ENCODE results near the gene PGLYRP2. TPM values are rescaled to one million over a fixed set of nuclear protein-coding genes. Genes with fewer than 3 reads are reported as not detected.

PGLYRP2 gene
- total and polyA plus RNA-seq, 9 of the 15 experiments (the other 6 are each of a cell fraction or from before 2014, with no cell fraction given), result not detected

DNA sequence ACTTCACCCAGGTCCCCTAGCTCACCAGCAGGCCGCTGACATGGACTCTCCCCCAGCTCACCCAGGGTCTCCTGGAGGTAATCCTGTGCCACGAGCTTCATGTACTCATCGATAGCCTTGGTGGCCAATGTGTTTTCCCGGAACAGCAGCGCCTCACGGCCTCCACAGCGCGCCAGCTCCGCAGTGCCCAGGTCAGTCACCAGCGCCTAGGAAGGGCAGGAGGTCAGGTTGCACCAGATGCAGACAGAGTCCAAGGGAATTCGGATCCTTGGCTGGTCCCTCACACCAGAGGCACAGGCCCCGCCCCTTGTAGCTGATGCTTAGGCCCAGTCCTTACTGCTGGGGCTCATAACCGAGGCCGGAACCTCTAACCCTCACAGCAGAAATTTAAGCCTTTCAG, 22.9 kb downstream of the PGLYRP2 start:
- FAIRE-seq, result no peak
- Histone ChIP-seq H3K9me3 (replicated peaks; ENCODE audit: control insufficient read depth, insufficient read depth, low read depth, low read length) (no peaks in the 10 kb centered on the region), H3K79me2 (ENCODE audit: control insufficient read depth, insufficient read depth, low read length) (no peaks in the 10 kb centered on the region), H3K4me3 (no peak overlapping the region), H4K20me1 (replicated peaks; ENCODE audit: control insufficient read depth, insufficient read depth, low read length) (0 out of 2 replicates have a peak, but pooled peaks cover 2% of the 10 kb centered on the region), H3K4me2 (ENCODE audit: insufficient read depth, low read length) (no peak overlapping the region), H3K27me3 (ENCODE audit: control insufficient read depth in 2 of 2, insufficient read depth in 2 of 2, low read length in 2 of 2) (peaks cover 0 to 8% of the 10 kb centered on the region in 2 experiments; a peak in 2 of 5 replicates), H3K4me1 (replicated peaks in 1 of 2; ENCODE audit: control insufficient read depth in 2 of 2, insufficient read depth in 2 of 2, low read length in 2 of 2) (peaks cover 11 to 41% of the 10 kb centered on the region in 2 experiments; a peak in 4 of 5 replicates), H3K36me3 (ENCODE audit: control insufficient read depth, insufficient read depth, low read length) (no peaks in the 10 kb centered on the region), H2AFZ (ENCODE audit: low read depth, low read length) (no peak overlapping the region), H3K9me1 (ENCODE audit: control insufficient read depth, insufficient read depth, low read length) (no peaks in the 10 kb centered on the region), H3K27ac (ENCODE audit: extremely low read depth, low read depth, low read length) (no peak overlapping the region), H3K9ac (ENCODE audit: insufficient read depth in 1 of 2, low read depth in 2 of 2, low read length in 2 of 2) (peak overlapping the region in 1 of 2 experiments; percentile 64; a peak in 1 of 4 replicates)
- ATAC-seq, result no peak
- POLR2A ChIA-PET, result interaction anchor here (0.6 to 1.1 kb wide), 3 partner anchors 20 to 34 kb away, joined by 3 to 5 read pairs (median 3); no protein-coding TSS in a partner anchor
- in situ Hi-C loops (cut with MboI) (no loop called here), intact Hi-C loops (cut with micrococcal nuclease) (no loop called here)
- CTCF ChIA-PET (ENCODE audit: low intra/inter-chr PET ratio), result no interaction called here
- TF ChIP-seq ESRRA (IDR thresholded peaks at IDR 0.05; ENCODE audit: borderline replicate concordance, low read depth) (no peak), TSHZ1 (CRISPR knock-in tag; IDR thresholded peaks at IDR 0.05) (no peak), ZNF76 (CRISPR knock-in tag; IDR thresholded peaks at IDR 0.05; ENCODE audit: borderline replicate concordance) (no peak), POLR2AphosphoS2 (IDR thresholded peaks at IDR 0.05; ENCODE audit: low read length) (no peak), ZNF121 (CRISPR knock-in tag; conservative IDR thresholded peaks at IDR 0.05) (no peak), ATF7 (IDR thresholded peaks at IDR 0.05) (no peak), GATAD2A (IDR thresholded peaks at IDR 0.05) (no peak), BRD9 (IDR thresholded peaks at IDR 0.05; ENCODE audit: low read depth, partially characterized antibody) (no peak), RCOR1 (IDR thresholded peaks at IDR 0.05; ENCODE audit: borderline replicate concordance in 1 of 2, low read depth in 2 of 2, low read length in 2 of 2) (no peak), SOX6 (IDR thresholded peaks at IDR 0.05) (no peak), PHF8 (IDR thresholded peaks at IDR 0.05; ENCODE audit: borderline replicate concordance, low read length) (no peak)
- TF ChIP-seq, protein P1, sequence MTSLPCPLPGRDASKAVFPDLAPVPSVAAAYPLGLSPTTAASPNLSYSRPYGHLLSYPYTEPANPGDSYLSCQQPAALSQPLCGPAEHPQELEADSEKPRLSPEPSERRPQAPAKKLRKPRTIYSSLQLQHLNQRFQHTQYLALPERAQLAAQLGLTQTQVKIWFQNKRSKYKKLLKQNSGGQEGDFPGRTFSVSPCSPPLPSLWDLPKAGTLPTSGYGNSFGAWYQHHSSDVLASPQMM (CRISPR knock-in tag; IDR thresholded peaks at IDR 0.05), result no peak
- BruUV-seq (replicated peaks), result no TSS peak
- DNase-seq (ENCODE audit: extremely low read depth in 1 of 4, low spot score in 3 of 4), result no peak
- 56% methylated on average over 13 of the region's 14 CpGs for WGBS (ENCODE audit: insufficient coverage, low coverage, missing lambda C conversion rate)
